LNCaP clone FGC (cell line): ENCODE measurements around the gene NHSL1.

Experiments used
- DNase-seq: peaks from one replicate; pipeline ENCODE4 v3.0.0-alpha.2; 2011; ENCODE audit warnings: low read depth
- H3K4me3 ChIP-seq: 2 replicates; pipeline ENCODE4 v1.5.1; 2011; ENCODE audit warnings: mild to moderate bottlenecking, low read depth, low read length, control low read depth
- CTCF ChIP-seq: IDR thresholded peaks from 2 replicates; pipeline ENCODE4 v1.5.1; 2012; ENCODE audit warnings: mild to moderate bottlenecking; ENCODE audit not compliant: control insufficient read depth, insufficient read depth; ENCODE audit errors: extremely low read depth

Gene NHSL1

GRCh38 chr6:138418118-138418742 is 81.1 kb downstream of the NHSL1 start:
- no peak for TF ChIP-seq CTCF
- no peak overlapping the region for H3K4me3 ChIP-seq
- DNase-seq, result no peak

- no peak for DNase-seq
- H3K4me3 ChIP-seq, result no peak overlapping the region
- no peak for TF ChIP-seq CTCF
These were observed 81.7 kb downstream of the NHSL1 start for GRCh38 chr6:138417493-138418117.

GRCh38 chr6:138416206-138416605 is 83.1 kb downstream of the NHSL1 start:
- no peak for DNase-seq
- H3K4me3 ChIP-seq, result no peak overlapping the region
- TF ChIP-seq CTCF, result no peak

GRCh38 chr6:138415125-138415524 is 84.2 kb downstream of the NHSL1 start:
- no peak for DNase-seq
- H3K4me3 ChIP-seq, result no peak overlapping the region
- TF ChIP-seq CTCF, result no peak

GRCh38 chr6:138410972-138411880 is 88.1 kb downstream of the NHSL1 start:
- DNase-seq, result no peak
- no peak for TF ChIP-seq CTCF
- no peak overlapping the region for H3K4me3 ChIP-seq

GRCh38 chr6:138410048-138410735 is 89.1 kb downstream of the NHSL1 start:
- DNase-seq, result no peak
- H3K4me3 ChIP-seq, result no peak overlapping the region
- TF ChIP-seq CTCF, result no peak
